ENCODE results near the gene TRIM52. TPM values are rescaled to one million over a fixed set of nuclear protein-coding genes. Genes with fewer than 3 reads are reported as not detected.
A peak's percentile ranks its signal among the peaks of the same experiment; 100 is the strongest.
"Not testable (repeated sequence)": the region's sequence is repeated elsewhere in the genome, so short reads cannot be mapped to it uniquely, and the experiment has no call there.

The TRIM52 gene
- total and polyA plus RNA-seq, 8 donors: 5.6 to 18.1 (median 8.7) TPM

GRCh38 chr5:181217111-181217802, 43.7 kb downstream of the TRIM52 start:
- intact Hi-C loops (cut with DNase I): no loop called here
- no peak for TF ChIP-seq CTCF (IDR thresholded peaks at IDR 0.05)
- FAIRE-seq (no peak), ATAC-seq (peak; percentile 8 to 49 (median 32)), DNase-seq (peak in 4 of 6 donors; percentile 44 to 85 (median 60))
- Histone ChIP-seq H3K27ac (peak overlapping the region; percentile 24 to 64 (median 56)), H3K9me3 (no peaks in the 10 kb centered on the region), H3K36me3 (no peaks in the 10 kb centered on the region), H3K27me3 (no peaks in the 10 kb centered on the region), H3K4me1 (peaks cover 0 to 18% (median 4%) of the 10 kb centered on the region in 3 donors), H3K4me3 (peak overlapping the region; percentile 10 to 39 (median 28))
- WGBS, 2 donors: 2 to 3% methylated on average over 46 of the region's 46 CpGs

- TF ChIP-seq CTCF (IDR thresholded peaks at IDR 0.05): no peak
- no peak for ATAC-seq
- H3K4me1 ChIP-seq: peaks cover 0 to 18% (median 4%) of the 10 kb centered on the region in 3 donors
- H3K27ac ChIP-seq: no peak overlapping the region
- FAIRE-seq: no peak
- WGBS, 2 donors: 39 to 41% methylated on average over 44 of the region's 44 CpGs
- intact Hi-C loops (cut with DNase I): no loop called here
- H3K4me3 ChIP-seq: peak overlapping the region in 2 of 4 donors; percentile 36 to 39
- H3K27me3 ChIP-seq: no peaks in the 10 kb centered on the region
- no peaks in the 10 kb centered on the region for H3K36me3 ChIP-seq
- no peak for DNase-seq
- no peaks in the 10 kb centered on the region for H3K9me3 ChIP-seq
These were observed 44.6 kb downstream of the TRIM52 start for GRCh38 chr5:181215997-181216989.

GRCh38 chr5:181214249-181214648, 46.7 kb downstream of the TRIM52 start:
- H3K27ac ChIP-seq; intact Hi-C loops (cut with DNase I); H3K4me3 ChIP-seq; ATAC-seq; H3K9me3 ChIP-seq; H3K36me3 ChIP-seq; FAIRE-seq; DNase-seq; H3K27me3 ChIP-seq: not testable (repeated sequence)
- 93 to 95% methylated on average over 9 to 10 of the region's 10 CpGs for WGBS, 2 donors
- peaks cover 0 to 18% (median 4%) of the 10 kb centered on the region in 3 donors for H3K4me1 ChIP-seq

DNA sequence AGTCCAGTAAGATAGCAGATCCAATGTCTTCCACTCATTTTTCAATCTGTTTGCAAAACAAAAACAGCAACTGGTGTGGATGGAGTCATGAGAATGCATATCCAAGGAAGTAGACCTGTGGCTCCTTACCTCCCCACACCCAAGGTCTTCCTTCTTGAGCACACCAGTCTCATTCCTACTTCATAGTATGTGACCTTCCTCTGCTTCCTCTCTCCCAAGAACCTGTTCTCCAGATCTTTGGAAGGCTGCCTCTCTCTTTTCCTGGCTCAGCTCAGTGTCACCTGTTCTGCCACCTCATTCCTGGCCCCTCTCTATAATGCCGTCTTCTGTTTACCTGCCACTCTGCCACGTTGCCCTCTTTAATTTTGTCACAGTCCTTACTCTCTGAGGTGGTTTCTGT, 48.0 kb downstream of the TRIM52 start:
- Histone ChIP-seq H3K4me3 (no peak overlapping the region), H3K27me3 (no peaks in the 10 kb centered on the region), H3K4me1 (peaks cover 0 to 13% (median 4%) of the 10 kb centered on the region in 3 donors), H3K9me3 (no peaks in the 10 kb centered on the region), H3K27ac (peak overlapping the region in 2 of 4 donors; percentile 24 to 36), H3K36me3 (no peaks in the 10 kb centered on the region)
- WGBS, 2 donors: 32 to 35% methylated on average over 2 of the region's 2 CpGs
- ATAC-seq: peak; percentile 17 to 47 (median 40)
- FAIRE-seq: no peak
- intact Hi-C loops (cut with DNase I): no loop called here
- no peak for DNase-seq
- TF ChIP-seq CTCF (IDR thresholded peaks at IDR 0.05): no peak

DNA sequence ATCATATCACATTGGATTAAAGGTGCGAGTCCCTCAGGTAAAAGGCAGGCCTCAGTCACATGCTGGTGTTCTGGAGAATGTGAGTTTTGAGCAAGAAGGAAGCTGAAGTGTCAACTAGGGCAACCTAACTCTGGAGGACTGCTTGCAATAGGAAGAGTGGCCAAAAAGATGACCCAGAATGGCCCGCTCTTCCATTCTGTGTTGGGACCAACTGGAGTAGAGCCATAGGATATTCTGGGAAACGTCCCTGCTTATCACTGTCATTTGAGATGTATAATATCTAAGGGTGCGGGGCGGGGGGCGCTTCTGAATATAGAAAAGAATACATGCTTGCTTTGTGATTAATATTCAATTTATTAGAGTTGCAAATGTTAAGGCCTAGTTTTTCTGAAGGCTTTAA, 48.9 kb downstream of the TRIM52 start:
- ATAC-seq (no peak), FAIRE-seq (no peak), DNase-seq (no peak)
- no peak for TF ChIP-seq CTCF (IDR thresholded peaks at IDR 0.05)
- Histone ChIP-seq H3K9me3 (no peaks in the 10 kb centered on the region), H3K36me3 (no peaks in the 10 kb centered on the region), H3K27me3 (no peaks in the 10 kb centered on the region), H3K4me3 (no peak overlapping the region), H3K4me1 (peaks cover 0 to 8% (median 0%) of the 10 kb centered on the region in 3 donors), H3K27ac (no peak overlapping the region)
- WGBS, 2 donors: 89 to 93% methylated on average over 6 of the region's 6 CpGs
- intact Hi-C loops (cut with DNase I): no loop called here

Measured in pancreas (tissue), 10 donors.